NT2/D1 (cell line): ENCODE measurements around the gene CRTC2.

ENCODE experiments used
- DNase-seq: peaks from one replicate; pipeline ENCODE4 v3.0.0-alpha.2; 2011; ENCODE audit warnings: low read depth, low spot score
- H3K27me3 ChIP-seq: 2 replicates; pipeline ENCODE4 v1.6.0; 2011; ENCODE audit warnings: mild to moderate bottlenecking; ENCODE audit not compliant: insufficient read length, insufficient read depth
- H3K36me3 ChIP-seq: 2 replicates; pipeline ENCODE4 v1.6.1; 2011; ENCODE audit warnings: mild to moderate bottlenecking, low read length, mixed read lengths; ENCODE audit not compliant: insufficient read depth, insufficient read length
- H3K4me1 ChIP-seq: 2 replicates; pipeline ENCODE4 v1.5.1; 2011; ENCODE audit not compliant: insufficient read depth, insufficient read length
- H3K4me3 ChIP-seq: 2 replicates; pipeline ENCODE4 v1.5.1; 2011; ENCODE audit warnings: low read depth; ENCODE audit not compliant: insufficient read length
- H3K9ac ChIP-seq: 2 replicates; pipeline ENCODE4 v1.6.0; 2011; ENCODE audit warnings: low read depth; ENCODE audit not compliant: insufficient read length
- H3K9me3 ChIP-seq: 2 replicates; pipeline ENCODE4 v1.5.1; 2011; ENCODE audit warnings: mild to moderate bottlenecking, low read length; ENCODE audit not compliant: insufficient read depth
- SUZ12 ChIP-seq: IDR thresholded peaks from 2 replicates; pipeline ENCODE4 v1.6.1; 2011; ENCODE audit not compliant: insufficient read length, insufficient read depth; ENCODE audit errors: extremely low read depth
- YY1 ChIP-seq: IDR thresholded peaks from 2 replicates; pipeline ENCODE4 v1.6.1; 2011; ENCODE audit not compliant: insufficient read length, insufficient read depth
- ZNF274 ChIP-seq: IDR thresholded peaks from 2 replicates; pipeline ENCODE4 v1.6.1; 2011; ENCODE audit warnings: mild to moderate bottlenecking, low read depth, low read length

Gene CRTC2

GRCh38 chr1:153937331-153937730 is 21.1 kb downstream of the CRTC2 start:
- Histone ChIP-seq H3K4me1 (no peaks in the 10 kb centered on the region), H3K4me3 (no peak overlapping the region), H3K36me3 (peaks cover 91% of the 10 kb centered on the region), H3K9ac (no peak overlapping the region), H3K9me3 (no peaks in the 10 kb centered on the region), H3K27me3 (no peaks in the 10 kb centered on the region)
- DNase-seq = no peak
- no peak for TF ChIP-seq SUZ12
- TF ChIP-seq ZNF274 = no peak
- TF ChIP-seq YY1 = no peak

- peaks cover 87% of the 10 kb centered on the region for H3K36me3 ChIP-seq
- no peak for DNase-seq
- H3K27me3 ChIP-seq = no peaks in the 10 kb centered on the region
- TF ChIP-seq YY1 (no peak), ZNF274 (no peak), SUZ12 (no peak)
- H3K9ac ChIP-seq = no peak overlapping the region
- H3K4me3 ChIP-seq = no peak overlapping the region
- no peaks in the 10 kb centered on the region for H3K4me1 ChIP-seq
- H3K9me3 ChIP-seq = no peaks in the 10 kb centered on the region
These were observed 22.2 kb downstream of the CRTC2 start for GRCh38 chr1:153936011-153936802.

- no peak overlapping the region for H3K9ac ChIP-seq
- H3K36me3 ChIP-seq = peaks cover 87% of the 10 kb centered on the region
These were observed 23.7 kb downstream of the CRTC2 start for GRCh38 chr1:153934746-153935145.

GRCh38 chr1:153933955-153934354 is 24.5 kb downstream of the CRTC2 start:
- H3K9ac ChIP-seq = no peak overlapping the region
- no peaks in the 10 kb centered on the region for H3K9me3 ChIP-seq
- H3K4me3 ChIP-seq = no peak overlapping the region
- H3K27me3 ChIP-seq = no peaks in the 10 kb centered on the region
- peaks cover 87% of the 10 kb centered on the region for H3K36me3 ChIP-seq
- DNase-seq = no peak
- peaks cover 2% of the 10 kb centered on the region for H3K4me1 ChIP-seq
- TF ChIP-seq YY1 (no peak), ZNF274 (no peak), SUZ12 (no peak)

More at GRCh38 chr1:153934746-153935145, 23.7 kb downstream of the CRTC2 start:
- H3K27me3 ChIP-seq = no peaks in the 10 kb centered on the region
- no peaks in the 10 kb centered on the region for H3K4me1 ChIP-seq
- TF ChIP-seq ZNF274 = no peak
- no peak for TF ChIP-seq SUZ12
- H3K9me3 ChIP-seq = no peaks in the 10 kb centered on the region
- no peak for DNase-seq
- H3K4me3 ChIP-seq = no peak overlapping the region

GRCh38 chr1:153933430-153933829 is 25.0 kb downstream of the CRTC2 start:
- peaks cover 85% of the 10 kb centered on the region for H3K36me3 ChIP-seq

GRCh38 chr1:153932156-153933131 is 26.0 kb downstream of the CRTC2 start:
- H3K9ac ChIP-seq = no peak overlapping the region
- peaks cover 79% of the 10 kb centered on the region for H3K36me3 ChIP-seq
- TF ChIP-seq ZNF274 (no peak), SUZ12 (no peak), YY1 (no peak)
- H3K27me3 ChIP-seq = no peaks in the 10 kb centered on the region
- no peaks in the 10 kb centered on the region for H3K9me3 ChIP-seq
- H3K4me3 ChIP-seq = no peak overlapping the region
- DNase-seq = no peak
- peaks cover 3% of the 10 kb centered on the region for H3K4me1 ChIP-seq

More at GRCh38 chr1:153933430-153933829, 25.0 kb downstream of the CRTC2 start:
- Histone ChIP-seq H3K4me3 (no peak overlapping the region), H3K4me1 (peaks cover 3% of the 10 kb centered on the region), H3K9me3 (no peaks in the 10 kb centered on the region), H3K27me3 (no peaks in the 10 kb centered on the region), H3K9ac (no peak overlapping the region)
- DNase-seq = no peak
- TF ChIP-seq SUZ12 (no peak), ZNF274 (no peak), YY1 (no peak)
